Fibroblast of skin of back (primary cell): ENCODE measurements around the gene UNC45A.
"Not testable (repeated sequence)": the region's sequence is repeated elsewhere in the genome, so short reads cannot be mapped to it uniquely, and the experiment has no call there.

Experiments
- DNase-seq: peaks from one replicate; pipeline ENCODE4 v3.0.0-alpha.2; 2013

The UNC45A gene

GRCh38 chr15:90918034-90918788 lies 16.9 kb upstream of the UNC45A start:
- no peak for DNase-seq

DNA sequence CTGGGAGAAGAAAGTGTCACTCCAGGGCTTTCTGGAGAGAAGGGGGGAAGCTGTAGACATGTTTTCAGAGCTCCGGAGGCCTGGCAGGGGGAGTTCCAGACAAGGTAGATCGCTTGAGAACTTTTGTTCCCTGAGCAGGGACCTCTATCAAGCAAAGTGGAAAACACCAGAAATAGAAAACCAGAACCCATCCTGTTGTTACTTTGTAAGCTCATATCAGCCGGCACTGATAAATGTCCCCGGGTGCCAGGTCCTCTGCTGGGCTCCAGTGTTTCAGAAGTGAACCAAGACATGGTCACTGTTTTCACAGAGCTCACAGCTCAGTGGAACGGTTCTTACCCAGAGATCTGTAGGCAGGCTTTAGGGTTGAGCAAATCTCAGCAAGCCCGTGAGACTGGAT lies 16.2 kb upstream of the UNC45A start:
- DNase-seq = no peak

GRCh38 chr15:90921887-90922286 lies 13.2 kb upstream of the UNC45A start:
- DNase-seq = no peak

DNA sequence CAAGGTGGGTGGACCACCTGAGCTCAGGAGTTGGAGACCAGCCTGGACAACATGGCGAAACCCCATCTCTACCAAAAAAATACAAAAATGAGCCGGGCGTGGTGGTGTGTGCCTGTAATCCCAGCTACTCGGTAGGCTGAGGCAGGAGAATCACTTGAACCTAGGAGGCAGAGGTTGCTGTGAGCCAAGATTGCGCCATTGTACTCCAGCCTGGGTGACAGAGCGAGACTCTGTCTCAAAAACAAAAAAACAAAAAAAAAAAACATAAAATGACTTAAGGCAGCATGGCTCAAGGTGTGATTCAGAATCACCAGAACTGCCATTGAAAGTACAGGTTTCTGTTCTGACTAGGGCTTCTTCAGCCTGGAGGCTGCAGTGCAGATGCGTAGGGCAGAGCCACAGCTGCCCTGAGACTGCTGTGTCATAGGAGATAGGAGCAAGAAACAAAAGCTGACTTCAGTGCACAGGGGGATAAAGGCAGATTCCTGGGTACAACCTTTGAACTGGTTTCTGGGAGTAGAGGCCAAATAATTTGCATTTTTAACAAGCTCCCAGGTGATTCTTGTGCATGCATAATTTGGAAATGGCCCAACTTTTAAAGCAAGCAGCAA lies 12.3 kb upstream of the UNC45A start:
- not testable (repeated sequence) for DNase-seq

DNA sequence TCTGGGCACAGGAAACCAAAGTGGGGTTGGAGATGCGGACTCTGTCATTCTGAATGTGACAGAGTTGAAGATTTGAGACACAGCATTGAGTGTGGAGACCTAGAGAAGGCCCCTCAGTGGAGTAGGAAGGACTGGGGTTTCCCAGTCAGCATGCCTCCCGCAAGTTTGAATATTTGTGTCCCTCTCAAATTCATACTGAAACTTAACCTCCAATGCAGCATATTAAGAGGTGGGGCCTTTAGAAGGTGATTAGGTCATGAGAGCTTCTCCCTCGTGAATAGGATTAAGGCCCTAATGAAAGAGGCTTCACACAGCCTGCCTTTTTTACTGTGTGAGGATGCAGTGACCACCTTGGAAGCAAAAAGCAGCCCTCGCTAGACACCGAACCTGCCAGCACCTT lies 10.7 kb upstream of the UNC45A start:
- no peak for DNase-seq

GRCh38 chr15:90926766-90927165 lies 8.3 kb upstream of the UNC45A start:
- DNase-seq = not testable (repeated sequence)

- DNase-seq = not testable (repeated sequence)
Observed at GRCh38 chr15:90928106-90928505, 7.0 kb upstream of the UNC45A start.

- DNase-seq = no peak
Observed at GRCh38 chr15:90929246-90930019, 5.7 kb upstream of the UNC45A start.

GRCh38 chr15:90930861-90931574 lies 4.1 kb upstream of the UNC45A start:
- DNase-seq = no peak

GRCh38 chr15:90931575-90931827 lies 3.6 kb upstream of the UNC45A start:
- DNase-seq = no peak

DNA sequence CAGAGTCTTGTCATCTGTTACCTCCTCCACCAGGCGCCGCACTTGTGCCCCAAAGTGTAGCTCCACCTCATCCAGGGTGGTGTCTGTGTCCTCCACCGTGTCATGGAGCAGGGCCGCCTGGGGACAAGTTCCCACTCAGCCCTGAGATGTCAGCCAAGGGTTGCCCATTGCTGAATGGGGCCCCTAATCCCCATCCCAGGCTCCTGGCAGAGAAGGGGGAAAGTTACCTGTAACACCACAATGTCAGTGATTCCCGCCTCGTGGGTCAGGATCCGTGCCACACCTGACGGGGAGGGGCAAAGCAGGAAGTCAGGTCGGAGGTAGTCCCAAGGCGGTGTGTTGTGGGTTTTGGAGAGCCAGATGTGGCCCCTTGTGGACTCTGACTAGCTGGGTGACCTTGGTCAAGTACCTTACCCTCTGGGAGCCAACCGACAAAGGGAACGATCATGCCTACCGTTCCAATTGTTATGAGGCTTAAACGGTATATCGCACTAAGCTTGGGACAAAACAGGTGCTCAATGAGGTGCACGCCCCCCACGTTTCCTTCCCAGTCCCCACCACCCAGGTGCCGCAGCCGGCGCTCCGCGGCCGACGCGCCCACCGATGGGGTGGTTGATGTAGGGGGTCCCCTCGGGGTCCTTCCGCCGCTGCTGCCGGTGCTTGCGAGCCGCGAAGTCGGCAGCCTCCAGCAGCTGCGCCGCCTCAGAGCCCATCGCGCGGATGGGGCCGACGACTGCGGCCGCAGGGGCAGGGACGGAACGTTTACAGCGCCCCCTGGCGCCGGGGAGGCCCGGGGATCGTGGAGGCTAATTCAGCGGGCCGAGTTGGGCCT lies 3.0 kb upstream of the UNC45A start, which contains the start of gene HDDC3:
TSS of gene HDDC3 (minus strand) at position 722 of the 832 bp plus-strand sequence. CDS start at position 713, 9 bp downstream.
- peak; percentile 80 for DNase-seq

DNA sequence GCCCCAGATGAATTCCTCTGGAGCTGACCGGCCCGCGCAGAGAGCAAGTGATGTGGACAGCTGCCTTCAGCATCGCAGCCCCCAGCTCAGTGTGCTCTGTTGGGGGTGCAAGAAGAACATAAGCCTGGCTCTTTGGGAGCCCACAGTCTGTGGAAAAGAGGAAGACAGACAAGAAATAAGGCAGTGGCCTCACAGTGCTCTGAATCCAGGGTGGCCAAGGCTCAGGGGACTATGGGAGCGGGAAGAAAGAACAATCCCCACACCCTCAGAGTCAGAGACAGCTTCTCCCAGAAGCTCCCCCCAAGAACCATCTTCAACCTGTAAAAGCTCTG lies 2.5 kb upstream of the UNC45A start:
- DNase-seq = no peak

DNA sequence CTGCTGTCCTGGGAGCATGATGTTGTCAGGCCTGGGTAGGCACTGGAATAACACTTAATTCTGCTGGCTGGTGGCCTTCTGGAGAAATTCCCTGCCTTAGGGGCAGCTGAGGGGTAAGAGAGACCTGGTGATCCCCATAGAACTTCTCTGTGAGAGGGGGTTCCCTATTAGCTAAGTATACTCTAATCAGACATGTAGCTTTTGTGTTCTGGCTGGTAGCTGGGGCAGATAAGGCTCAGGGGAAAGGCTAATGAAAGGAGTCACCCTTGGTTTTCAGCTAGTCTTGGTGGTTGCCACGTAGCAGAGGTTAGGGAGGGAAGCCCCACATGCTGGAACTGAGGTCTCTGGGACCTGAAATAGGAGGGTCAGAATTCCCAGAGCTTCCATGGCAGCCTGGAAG lies 1.8 kb upstream of the UNC45A start:
- no peak for DNase-seq

DNA sequence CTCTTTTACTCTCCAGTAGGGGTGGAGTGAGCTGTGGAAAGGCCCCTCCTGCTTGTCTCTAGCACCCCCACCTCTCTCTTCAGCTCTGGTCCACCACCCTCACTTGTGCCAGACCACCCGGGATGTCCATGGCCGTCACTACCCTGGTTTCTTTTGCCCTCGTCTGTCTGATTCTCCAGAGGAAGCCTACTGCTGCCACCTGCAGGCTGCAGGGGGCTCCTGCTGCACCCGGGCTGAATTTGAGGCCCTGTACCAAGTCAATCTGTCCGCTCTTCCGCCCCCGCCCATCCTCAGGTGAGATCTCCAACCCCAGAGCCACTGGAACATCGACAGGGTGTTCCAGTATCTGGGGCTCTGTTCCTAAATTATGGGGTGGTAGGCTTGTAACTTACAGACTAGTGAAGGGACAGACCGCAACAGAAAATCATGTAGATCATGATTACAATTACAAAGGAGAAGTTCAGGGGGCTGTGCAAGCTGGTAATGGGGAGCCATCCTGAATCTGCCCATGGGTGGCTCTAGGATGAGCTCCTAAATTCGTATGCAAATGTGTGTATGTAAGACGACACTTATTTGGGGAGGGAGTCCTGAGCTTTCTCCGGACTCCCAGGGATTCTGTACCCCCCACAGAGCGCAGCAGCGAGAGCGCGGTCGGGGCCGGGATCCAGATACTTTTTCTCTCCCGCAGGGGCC lies 683 bp upstream of the UNC45A start:
- DNase-seq = peak; percentile 81

DNA sequence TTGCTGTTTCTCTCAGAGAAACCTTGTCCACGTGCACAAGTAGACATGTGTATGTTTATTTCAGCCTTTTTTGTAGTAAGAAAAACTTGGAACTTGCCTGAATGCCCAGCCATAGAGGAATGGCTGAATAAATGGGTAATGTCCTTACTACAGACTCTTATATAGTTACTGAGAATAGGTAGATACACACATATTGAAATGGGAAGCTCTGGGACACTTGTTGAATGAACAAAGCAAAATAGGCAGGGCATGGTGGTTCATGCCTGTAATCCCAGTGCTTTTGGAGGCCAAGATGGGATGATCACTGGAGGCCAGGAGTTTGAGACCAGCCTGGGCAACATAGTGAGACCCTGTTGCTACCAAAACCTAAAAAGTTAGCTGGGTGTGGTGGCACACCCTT lies 1.7 kb downstream of the UNC45A start:
- DNase-seq = no peak

GRCh38 chr15:90938261-90938660 lies 3.2 kb downstream of the UNC45A start:
- DNase-seq = no peak

DNA sequence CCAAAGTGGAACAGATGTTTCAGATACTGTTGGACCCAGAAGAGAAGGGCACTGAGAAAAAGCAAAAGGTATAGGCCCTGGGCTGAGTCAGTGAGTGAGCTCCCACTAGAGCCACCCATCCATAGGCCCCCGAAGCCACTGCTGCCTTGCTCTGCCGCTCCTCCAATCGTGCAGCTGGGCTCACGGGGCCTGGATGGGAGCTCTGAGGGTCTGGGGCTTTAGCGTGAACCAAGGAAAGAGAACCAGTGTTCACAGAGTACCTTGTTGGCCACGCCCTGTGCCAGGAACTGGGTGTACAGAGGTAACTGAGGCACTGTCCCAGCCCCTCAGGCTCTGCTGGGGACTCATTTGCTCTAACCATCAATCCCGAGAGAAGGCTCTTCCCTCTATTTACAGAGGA lies 4.7 kb downstream of the UNC45A start:
- no peak for DNase-seq

DNA sequence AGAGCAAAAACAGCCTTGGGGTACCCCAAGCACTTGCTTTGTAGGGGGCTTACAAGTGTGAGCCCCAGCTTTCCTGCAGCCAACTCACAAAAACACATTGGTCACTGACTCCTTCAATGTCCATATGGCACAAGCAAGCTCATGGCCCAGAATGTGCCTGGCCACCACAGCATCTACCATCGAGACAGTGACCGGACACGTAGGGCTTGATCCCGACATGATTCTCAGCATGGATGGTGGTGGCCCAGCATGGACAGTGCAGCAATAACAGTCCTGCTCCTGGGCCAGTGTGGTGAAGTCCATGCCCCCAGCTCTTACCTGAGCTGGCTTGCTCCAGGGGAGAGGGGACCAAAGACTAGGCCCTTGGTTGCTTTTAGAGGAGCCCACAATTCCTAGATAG lies 6.0 kb downstream of the UNC45A start:
- DNase-seq = no peak

DNA sequence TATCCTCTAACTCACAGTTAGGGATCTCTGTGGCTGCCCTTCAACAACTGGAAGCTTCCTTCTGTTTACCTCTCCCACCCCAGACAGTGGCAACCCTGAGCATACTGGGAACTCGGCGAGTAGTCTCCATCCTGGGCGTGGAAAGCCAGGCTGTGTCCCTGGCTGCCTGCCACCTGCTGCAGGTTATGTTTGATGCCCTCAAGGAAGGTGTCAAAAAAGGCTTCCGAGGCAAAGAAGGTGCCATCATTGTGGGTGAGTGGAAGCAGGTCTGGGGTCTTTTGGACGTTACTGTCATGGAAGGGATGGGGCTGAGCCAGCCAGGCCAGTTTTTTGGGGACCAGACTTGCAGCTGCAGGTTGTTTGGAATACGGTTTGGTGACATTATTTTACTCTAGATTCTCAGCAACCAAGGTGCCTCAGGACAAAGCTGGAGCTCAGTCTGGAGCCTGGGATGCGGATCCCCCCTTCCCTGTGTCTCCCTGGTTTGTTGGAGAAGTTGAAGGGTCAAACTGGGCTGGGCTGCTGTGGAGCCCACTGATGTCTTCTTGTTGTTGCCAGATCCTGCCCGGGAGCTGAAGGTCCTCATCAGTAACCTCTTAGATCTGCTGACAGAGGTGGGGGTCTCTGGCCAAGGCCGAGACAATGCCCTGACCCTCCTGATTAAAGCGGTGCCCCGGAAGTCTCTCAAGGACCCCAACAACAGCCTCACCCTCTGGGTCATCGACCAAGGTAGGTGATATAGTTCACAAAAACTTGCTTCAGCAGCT lies 7.5 kb downstream of the UNC45A start:
- DNase-seq = no peak

GRCh38 chr15:90945091-90945490 lies 10.0 kb downstream of the UNC45A start:
- DNase-seq = no peak

DNA sequence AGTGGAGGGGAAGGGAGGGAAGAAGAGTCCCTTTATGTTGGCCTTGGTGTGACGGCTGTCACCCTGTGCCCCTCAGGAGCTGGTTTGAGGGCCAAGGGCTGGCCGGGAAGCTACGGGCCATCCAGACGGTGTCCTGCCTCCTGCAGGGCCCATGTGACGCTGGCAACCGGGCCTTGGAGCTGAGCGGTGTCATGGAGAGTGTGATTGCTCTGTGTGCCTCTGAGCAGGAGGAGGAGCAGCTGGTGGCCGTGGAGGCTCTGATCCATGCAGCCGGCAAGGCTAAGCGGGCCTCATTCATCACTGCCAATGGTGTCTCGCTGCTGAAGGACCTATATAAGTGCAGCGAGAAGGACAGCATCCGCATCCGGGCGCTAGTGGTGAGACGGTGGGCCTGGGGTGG lies 11.5 kb downstream of the UNC45A start:
- DNase-seq = no peak
